ENCODE measurements around the gene ATP5F1B. TPM values are rescaled to one million over a fixed set of nuclear protein-coding genes. Genes with fewer than 3 reads are reported as not detected.
A peak's percentile ranks its signal among the peaks of the same experiment; 100 is the strongest.

The ATP5F1B gene
- total and polyA plus RNA-seq, 9 of the 15 experiments (the other 6 are each of a cell fraction or from before 2014, with no cell fraction given): 908 to 3,125 (median 1,482) TPM

DNA sequence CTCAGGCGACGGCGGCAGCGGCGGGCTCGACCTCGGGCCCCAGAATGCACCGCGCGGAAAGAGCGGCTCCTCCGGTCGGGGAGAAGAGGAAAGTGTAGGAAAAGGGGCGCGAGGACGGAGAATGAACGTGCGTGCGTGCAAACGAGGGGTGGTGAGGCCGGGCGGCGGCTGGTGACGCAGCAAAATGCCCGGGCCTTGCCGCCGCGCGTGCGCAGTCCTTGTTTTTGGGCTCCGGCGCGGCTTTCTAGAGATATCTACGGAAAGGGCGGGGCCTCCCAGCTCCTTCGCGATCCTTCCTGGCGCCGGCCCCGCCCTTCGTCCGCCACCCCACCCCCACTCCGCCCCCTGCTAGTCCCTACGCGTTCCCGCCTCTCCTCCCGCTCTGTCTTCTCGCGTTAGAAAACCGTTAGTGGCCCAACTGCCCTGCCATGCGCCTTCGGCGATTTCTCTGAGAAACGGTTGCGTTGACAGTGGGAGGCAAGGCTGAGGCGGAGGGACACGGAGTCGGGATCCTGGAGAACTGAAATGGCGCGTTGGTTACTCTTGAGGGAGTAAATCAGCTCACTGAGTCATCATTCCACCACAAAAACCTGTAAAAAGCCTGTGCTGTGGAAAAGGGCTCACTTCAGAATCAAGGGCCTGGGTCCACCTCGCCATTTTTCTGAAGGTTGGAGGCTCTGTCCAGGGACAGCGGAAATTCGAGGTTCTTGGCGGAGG, 42.5 kb upstream of the ATP5F1B start, which contains the start of gene PTGES3 (continued):
- TF ChIP-seq, protein P1, sequence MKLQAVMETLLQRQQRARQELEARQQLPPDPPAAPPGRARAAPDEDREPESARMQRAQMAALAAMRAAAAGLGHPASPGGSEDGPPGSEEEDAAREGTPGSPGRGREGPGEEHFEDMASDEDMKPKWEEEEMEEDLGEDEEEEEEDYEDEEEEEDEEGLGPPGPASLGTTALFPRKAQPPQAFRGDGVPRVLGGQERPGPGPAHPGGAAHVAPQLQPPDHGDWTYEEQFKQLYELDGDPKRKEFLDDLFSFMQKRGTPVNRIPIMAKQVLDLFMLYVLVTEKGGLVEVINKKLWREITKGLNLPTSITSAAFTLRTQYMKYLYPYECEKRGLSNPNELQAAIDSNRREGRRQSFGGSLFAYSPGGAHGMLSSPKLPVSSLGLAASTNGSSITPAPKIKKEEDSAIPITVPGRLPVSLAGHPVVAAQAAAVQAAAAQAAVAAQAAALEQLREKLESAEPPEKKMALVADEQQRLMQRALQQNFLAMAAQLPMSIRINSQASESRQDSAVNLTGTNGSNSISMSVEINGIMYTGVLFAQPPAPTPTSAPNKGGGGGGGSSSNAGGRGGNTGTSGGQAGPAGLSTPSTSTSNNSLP (IDR thresholded peaks at IDR 0.05; ENCODE audit: borderline replicate concordance, low read depth, low read length): no peak
- TF ChIP-seq HDGF (IDR thresholded peaks at IDR 0.05): peak; percentile 18; the same call in 1 of the 2 replicates
- no peak for TF ChIP-seq YBX1 (IDR thresholded peaks at IDR 0.05)
- peak; percentile 97 for TF ChIP-seq GTF2E2 (tag; IDR thresholded peaks at IDR 0.05)
- TF ChIP-seq, protein P2, sequence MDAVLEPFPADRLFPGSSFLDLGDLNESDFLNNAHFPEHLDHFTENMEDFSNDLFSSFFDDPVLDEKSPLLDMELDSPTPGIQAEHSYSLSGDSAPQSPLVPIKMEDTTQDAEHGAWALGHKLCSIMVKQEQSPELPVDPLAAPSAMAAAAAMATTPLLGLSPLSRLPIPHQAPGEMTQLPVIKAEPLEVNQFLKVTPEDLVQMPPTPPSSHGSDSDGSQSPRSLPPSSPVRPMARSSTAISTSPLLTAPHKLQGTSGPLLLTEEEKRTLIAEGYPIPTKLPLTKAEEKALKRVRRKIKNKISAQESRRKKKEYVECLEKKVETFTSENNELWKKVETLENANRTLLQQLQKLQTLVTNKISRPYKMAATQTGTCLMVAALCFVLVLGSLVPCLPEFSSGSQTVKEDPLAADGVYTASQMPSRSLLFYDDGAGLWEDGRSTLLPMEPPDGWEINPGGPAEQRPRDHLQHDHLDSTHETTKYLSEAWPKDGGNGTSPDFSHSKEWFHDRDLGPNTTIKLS (IDR thresholded peaks at IDR 0.05; ENCODE audit: borderline replicate concordance, low read depth): peak; percentile 76
- no peak for TF ChIP-seq ZNF699 (CRISPR knock-in tag; IDR thresholded peaks at IDR 0.05; ENCODE audit: insufficient replicate concordance)
- TF ChIP-seq ZBTB9 (CRISPR knock-in tag; IDR thresholded peaks at IDR 0.05): no peak
- TF ChIP-seq SNIP1 (IDR thresholded peaks at IDR 0.05; ENCODE audit: low read depth): 0 out of 2 replicates have a peak, but pooled peaks have one; percentile 4
- TF ChIP-seq TAF15 (IDR thresholded peaks at IDR 0.05; ENCODE audit: low read depth, low read length): no peak
- TF ChIP-seq SRSF3 (IDR thresholded peaks at IDR 0.05; ENCODE audit: insufficient read depth, low read length): no peak
- TF ChIP-seq USF1 (CRISPR knock-in tag; IDR thresholded peaks at IDR 0.05): no peak; the same call in 1 of the 2 replicates
- peak in 1 of 2 experiments; percentile 62; a peak in 2 of 4 replicates for TF ChIP-seq SRF (CRISPR knock-in tag; IDR thresholded peaks at IDR 0.05)
- no peak; the same call in 1 of the 2 replicates for TF ChIP-seq RFX1 (IDR thresholded peaks at IDR 0.05)
- peak; percentile 80 for TF ChIP-seq NKRF (IDR thresholded peaks at IDR 0.05; ENCODE audit: borderline replicate concordance)
- TF ChIP-seq ZNF778 (CRISPR knock-in tag; IDR thresholded peaks at IDR 0.05): no peak
- TF ChIP-seq, protein P3, sequence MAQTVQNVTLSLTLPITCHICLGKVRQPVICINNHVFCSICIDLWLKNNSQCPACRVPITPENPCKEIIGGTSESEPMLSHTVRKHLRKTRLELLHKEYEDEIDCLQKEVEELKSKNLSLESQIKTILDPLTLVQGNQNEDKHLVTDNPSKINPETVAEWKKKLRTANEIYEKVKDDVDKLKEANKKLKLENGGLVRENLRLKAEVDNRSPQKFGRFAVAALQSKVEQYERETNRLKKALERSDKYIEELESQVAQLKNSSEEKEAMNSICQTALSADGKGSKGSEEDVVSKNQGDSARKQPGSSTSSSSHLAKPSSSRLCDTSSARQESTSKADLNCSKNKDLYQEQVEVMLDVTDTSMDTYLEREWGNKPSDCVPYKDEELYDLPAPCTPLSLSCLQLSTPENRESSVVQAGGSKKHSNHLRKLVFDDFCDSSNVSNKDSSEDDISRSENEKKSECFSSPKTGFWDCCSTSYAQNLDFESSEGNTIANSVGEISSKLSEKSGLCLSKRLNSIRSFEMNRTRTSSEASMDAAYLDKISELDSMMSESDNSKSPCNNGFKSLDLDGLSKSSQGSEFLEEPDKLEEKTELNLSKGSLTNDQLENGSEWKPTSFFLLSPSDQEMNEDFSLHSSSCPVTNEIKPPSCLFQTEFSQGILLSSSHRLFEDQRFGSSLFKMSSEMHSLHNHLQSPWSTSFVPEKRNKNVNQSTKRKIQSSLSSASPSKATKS (CRISPR knock-in tag; IDR thresholded peaks at IDR 0.05): 0 out of 2 replicates have a peak, but pooled peaks have one; percentile 75
- 0 out of 2 replicates have a peak, but pooled peaks have one; percentile 6 for TF ChIP-seq ZNF134 (CRISPR knock-in tag; conservative IDR thresholded peaks at IDR 0.05)
- TF ChIP-seq ARNT (IDR thresholded peaks at IDR 0.05): peak in 1 of 2 experiments; percentile 82; a peak in 3 of 4 replicates
